Activated naive CD8-positive, alpha-beta T cell treated with anti-CD3 and anti-CD28 coated beads, Interleukin-2, amount 50 U/mL, for 24 hours (primary cell): Measurements from ENCODE around the gene STRN4.
A peak's percentile ranks its signal among the peaks of the same experiment; 100 is the strongest.

Source experiments
- ATAC-seq: fragments of 150-1000 bp; cut with Tn5 transposase; one replicate; pipeline ENCODE4 v1.10.0; 2021
- DNase-seq: peaks from one replicate; pipeline ENCODE4 v3.0.0; 2021
- H3K27ac Mint-ChIP-seq: one replicate; pipeline ENCODE4 v1.8.0; 2021; ENCODE audit warnings: mild to moderate bottlenecking, mixed read lengths
- H3K27me3 Mint-ChIP-seq: one replicate; pipeline ENCODE4 v1.8.0; 2021; ENCODE audit warnings: mixed read lengths
- H3K36me3 Mint-ChIP-seq: one replicate; pipeline ENCODE4 v1.8.0; 2021; ENCODE audit warnings: low read depth, mixed read lengths
- H3K4me1 Mint-ChIP-seq: one replicate; pipeline ENCODE4 v1.8.0; 2021; ENCODE audit warnings: mixed read lengths
- H3K4me3 Mint-ChIP-seq: one replicate; pipeline ENCODE4 v1.8.0; 2021; ENCODE audit warnings: mild to moderate bottlenecking, moderate library complexity, mixed read lengths
- H3K9me3 Mint-ChIP-seq: one replicate; pipeline ENCODE4 v1.8.0; 2021; ENCODE audit warnings: mixed read lengths

Gene STRN4

GRCh38 chr19:46737761-46738171 is 8.5 kb downstream of the STRN4 start:
- H3K27ac Mint-ChIP-seq = no peak overlapping the region
- no peaks in the 10 kb centered on the region for H3K27me3 Mint-ChIP-seq
- H3K9me3 Mint-ChIP-seq = no peaks in the 10 kb centered on the region
- H3K36me3 Mint-ChIP-seq = peaks cover 40% of the 10 kb centered on the region
- no peak for ATAC-seq
- peaks cover 18% of the 10 kb centered on the region for H3K4me1 Mint-ChIP-seq
- no peak overlapping the region for H3K4me3 Mint-ChIP-seq
- no peak for DNase-seq

DNA sequence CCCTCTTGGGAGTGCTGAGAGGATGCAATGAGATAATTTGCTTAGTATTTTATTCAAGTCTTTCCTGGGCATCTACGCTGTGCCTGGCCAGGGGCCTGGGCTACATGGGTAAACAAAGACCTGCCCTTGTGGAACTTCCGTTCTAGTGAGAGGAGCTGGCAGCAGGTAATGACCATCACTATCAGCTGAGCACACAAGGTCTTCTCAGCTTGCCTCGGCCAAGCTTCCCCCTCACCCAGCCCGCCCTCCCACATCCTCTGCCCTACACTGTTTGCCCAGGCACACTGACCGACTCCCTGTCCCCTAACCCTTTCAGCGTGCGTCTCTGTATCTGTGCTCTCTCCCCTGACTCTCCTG is 9.0 kb downstream of the STRN4 start:
- no peak for ATAC-seq
- H3K4me3 Mint-ChIP-seq = no peak overlapping the region

DNA sequence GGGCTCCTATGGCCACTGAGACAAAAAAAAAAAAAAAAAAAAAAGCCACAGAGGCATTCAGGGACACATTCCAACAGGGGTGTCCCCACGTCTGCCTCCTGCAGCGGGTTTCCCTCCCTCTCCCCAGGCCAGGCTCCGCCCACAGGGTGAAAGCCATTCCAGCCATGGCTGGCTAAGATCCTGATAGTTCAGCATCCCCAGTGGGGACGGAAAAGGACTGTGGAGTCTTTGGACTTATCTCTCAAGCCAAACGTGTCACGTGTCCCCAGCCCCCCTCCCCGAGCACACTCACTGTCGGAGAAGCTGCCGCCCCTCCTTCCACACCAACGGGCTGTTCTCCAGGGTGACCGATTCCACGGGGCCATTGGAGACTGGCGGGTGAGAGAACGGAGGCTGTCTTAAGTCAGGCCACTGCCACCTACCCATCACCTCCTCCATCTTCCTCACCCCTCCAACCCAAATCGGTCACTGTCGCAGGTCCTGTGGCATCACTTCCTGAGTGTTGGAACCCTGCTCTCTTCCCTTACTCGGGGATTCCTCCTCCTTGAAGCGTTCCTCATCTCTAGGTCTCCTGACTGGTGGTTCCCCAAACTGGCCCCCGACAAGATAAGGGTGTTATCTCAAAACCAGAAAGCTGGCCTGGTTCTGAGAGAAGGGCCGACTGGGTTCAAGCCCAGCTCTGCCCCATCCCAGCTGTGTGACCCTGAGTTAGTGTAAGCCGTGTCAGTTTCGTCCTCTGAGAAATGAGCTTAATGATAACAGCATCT is 9.5 kb downstream of the STRN4 start:
- Mint-ChIP-seq H3K36me3 (peaks cover 38% of the 10 kb centered on the region), H3K4me3 (no peak overlapping the region), H3K9me3 (no peaks in the 10 kb centered on the region), H3K4me1 (peaks cover 17% of the 10 kb centered on the region), H3K27ac (no peak overlapping the region), H3K27me3 (no peaks in the 10 kb centered on the region)
- ATAC-seq (no peak), DNase-seq (no peak)

More for the DNA sequence above, 9.0 kb downstream of the STRN4 start:
- Mint-ChIP-seq H3K9me3 (no peaks in the 10 kb centered on the region), H3K36me3 (peaks cover 38% of the 10 kb centered on the region), H3K27me3 (no peaks in the 10 kb centered on the region), H3K4me1 (peaks cover 16% of the 10 kb centered on the region), H3K27ac (no peak overlapping the region)
- DNase-seq = no peak

- H3K27ac Mint-ChIP-seq = no peak overlapping the region
- ATAC-seq (no peak), DNase-seq (no peak)
- H3K4me1 Mint-ChIP-seq = peaks cover 18% of the 10 kb centered on the region
- no peak overlapping the region for H3K4me3 Mint-ChIP-seq
- H3K27me3 Mint-ChIP-seq = no peaks in the 10 kb centered on the region
- H3K36me3 Mint-ChIP-seq = peaks cover 40% of the 10 kb centered on the region
- no peaks in the 10 kb centered on the region for H3K9me3 Mint-ChIP-seq
Observed at GRCh38 chr19:46733690-46734292, 12.5 kb downstream of the STRN4 start.

DNA sequence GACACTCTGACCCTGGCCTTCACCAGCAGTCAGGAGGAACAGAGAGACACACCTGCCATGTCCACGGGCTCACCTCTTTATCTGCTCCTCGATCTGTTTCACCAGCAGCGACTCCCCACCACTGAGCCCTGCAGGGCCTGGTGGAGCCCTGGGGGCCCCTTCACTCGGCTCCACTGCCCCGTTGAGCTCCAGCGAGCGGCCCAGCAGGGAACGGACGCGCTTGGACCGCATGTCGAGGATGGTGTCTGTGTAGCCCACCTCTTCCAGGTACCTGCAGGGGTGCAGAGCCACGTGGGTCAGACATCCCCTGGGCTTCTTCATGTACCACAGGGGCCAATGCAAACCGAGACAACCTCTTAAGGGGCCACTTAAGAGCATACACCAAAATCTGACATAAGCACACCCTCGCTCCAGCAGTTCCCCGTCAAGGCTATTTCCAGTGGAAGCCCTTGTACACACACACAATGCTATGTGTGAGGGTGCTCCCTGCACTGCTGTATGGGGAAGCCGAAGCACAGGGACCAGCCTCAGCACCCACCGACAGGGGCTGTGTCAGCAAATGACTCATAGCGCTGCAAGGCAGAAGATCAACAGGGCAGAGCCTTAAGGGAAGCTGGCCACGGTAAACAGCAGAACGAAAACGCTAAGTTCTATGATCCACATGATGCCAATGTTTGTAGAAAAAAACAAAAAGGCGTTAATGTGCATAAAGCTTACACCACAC is 13.1 kb downstream of the STRN4 start:
- peaks cover 21% of the 10 kb centered on the region for H3K4me1 Mint-ChIP-seq
- ATAC-seq (no peak), DNase-seq (no peak)
- H3K4me3 Mint-ChIP-seq = no peak overlapping the region
- H3K27ac Mint-ChIP-seq = no peak overlapping the region
- H3K9me3 Mint-ChIP-seq = no peaks in the 10 kb centered on the region
- H3K27me3 Mint-ChIP-seq = no peaks in the 10 kb centered on the region
- peaks cover 41% of the 10 kb centered on the region for H3K36me3 Mint-ChIP-seq

GRCh38 chr19:46732172-46732938 is 13.9 kb downstream of the STRN4 start:
- no peak for DNase-seq
- H3K9me3 Mint-ChIP-seq = no peaks in the 10 kb centered on the region
- peak; percentile 2 for ATAC-seq
- no peak overlapping the region for H3K4me3 Mint-ChIP-seq
- H3K4me1 Mint-ChIP-seq = peaks cover 21% of the 10 kb centered on the region
- H3K36me3 Mint-ChIP-seq = peaks cover 42% of the 10 kb centered on the region
- peak overlapping the region; percentile 25 for H3K27ac Mint-ChIP-seq
- no peaks in the 10 kb centered on the region for H3K27me3 Mint-ChIP-seq

GRCh38 chr19:46731584-46731983 is 14.7 kb downstream of the STRN4 start:
- H3K36me3 Mint-ChIP-seq = peaks cover 40% of the 10 kb centered on the region
- H3K4me3 Mint-ChIP-seq = no peak overlapping the region
- H3K9me3 Mint-ChIP-seq = no peaks in the 10 kb centered on the region
- DNase-seq (no peak), ATAC-seq (no peak)
- H3K4me1 Mint-ChIP-seq = peaks cover 21% of the 10 kb centered on the region
- peak overlapping the region; percentile 25 for H3K27ac Mint-ChIP-seq
- no peaks in the 10 kb centered on the region for H3K27me3 Mint-ChIP-seq

DNA sequence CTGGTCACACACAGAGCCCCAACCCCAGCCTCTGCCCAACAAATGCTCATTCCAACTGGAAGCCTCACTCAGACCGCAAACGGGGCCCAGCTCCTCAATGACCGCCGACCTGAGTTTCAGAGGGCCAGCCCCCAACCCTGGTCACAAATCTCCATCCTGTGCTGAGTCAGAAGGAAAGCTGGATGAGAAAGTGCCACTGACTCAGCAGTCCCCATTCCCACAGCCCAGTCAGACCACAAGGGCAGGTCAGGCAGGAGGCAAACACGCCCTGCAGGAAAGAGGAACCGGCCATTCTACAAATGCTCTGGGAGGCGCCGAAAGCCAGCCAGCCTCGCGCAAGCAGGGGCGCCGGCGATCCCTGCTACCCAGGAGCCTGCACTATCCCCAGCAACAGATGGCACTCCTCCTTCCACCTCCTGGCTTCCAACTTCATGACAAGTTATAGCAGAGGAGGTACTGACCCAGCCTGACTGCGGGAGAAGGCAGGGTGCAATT is 15.2 kb downstream of the STRN4 start:
- Mint-ChIP-seq H3K4me1 (peaks cover 21% of the 10 kb centered on the region), H3K27me3 (no peaks in the 10 kb centered on the region), H3K9me3 (no peaks in the 10 kb centered on the region), H3K36me3 (peaks cover 42% of the 10 kb centered on the region), H3K4me3 (no peak overlapping the region), H3K27ac (peak overlapping the region; percentile 12)
- ATAC-seq (peak; percentile 9), DNase-seq (no peak)

DNA sequence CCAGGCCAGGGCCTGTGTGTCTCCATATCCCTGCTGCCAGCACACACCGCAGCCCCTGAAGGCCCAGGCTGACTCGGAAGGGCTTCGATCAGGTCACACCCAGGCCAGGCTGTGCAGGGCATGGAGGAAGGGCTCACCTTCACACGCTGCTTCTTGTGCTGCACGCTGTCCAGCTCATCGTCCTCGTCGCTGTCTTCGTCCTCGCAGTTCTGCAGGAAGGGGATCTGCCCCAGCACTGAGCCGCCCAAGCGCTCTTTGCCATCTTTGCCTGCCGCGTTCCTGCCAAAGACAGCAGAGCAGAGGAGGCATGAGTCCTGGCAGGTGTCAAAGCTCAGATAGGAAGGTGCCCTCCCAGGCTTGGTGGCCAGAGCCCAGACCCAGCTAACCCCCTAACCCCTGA is 15.7 kb downstream of the STRN4 start:
- Mint-ChIP-seq H3K9me3 (no peaks in the 10 kb centered on the region), H3K27me3 (no peaks in the 10 kb centered on the region), H3K27ac (peak overlapping the region; percentile 12), H3K4me3 (no peak overlapping the region), H3K36me3 (peaks cover 46% of the 10 kb centered on the region), H3K4me1 (peaks cover 21% of the 10 kb centered on the region)
- no peak for ATAC-seq
- no peak for DNase-seq

DNA sequence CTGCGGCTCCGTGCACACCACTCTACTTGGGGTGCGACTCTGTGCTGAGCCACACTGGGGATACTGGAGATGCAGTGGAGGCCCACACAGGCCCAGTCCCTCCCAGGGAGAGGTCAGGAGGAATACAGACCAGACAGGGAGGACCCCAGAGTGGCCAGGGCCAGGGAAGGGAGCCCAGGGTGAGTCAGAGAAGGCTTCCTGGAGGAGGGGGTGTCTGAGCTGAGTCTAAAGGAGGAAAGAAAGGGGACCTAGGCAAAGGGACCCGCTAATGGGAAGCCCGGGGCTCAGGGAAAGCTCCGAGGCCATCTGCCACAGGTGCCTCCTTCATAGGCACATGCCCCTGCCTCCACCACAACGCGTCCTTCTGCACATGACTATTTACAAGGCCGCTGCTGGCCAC is 16.1 kb downstream of the STRN4 start:
- peaks cover 44% of the 10 kb centered on the region for H3K36me3 Mint-ChIP-seq
- H3K4me3 Mint-ChIP-seq = no peak overlapping the region
- H3K9me3 Mint-ChIP-seq = no peaks in the 10 kb centered on the region
- no peak for ATAC-seq
- no peak overlapping the region for H3K27ac Mint-ChIP-seq
- no peaks in the 10 kb centered on the region for H3K27me3 Mint-ChIP-seq
- no peak for DNase-seq
- peaks cover 21% of the 10 kb centered on the region for H3K4me1 Mint-ChIP-seq

DNA sequence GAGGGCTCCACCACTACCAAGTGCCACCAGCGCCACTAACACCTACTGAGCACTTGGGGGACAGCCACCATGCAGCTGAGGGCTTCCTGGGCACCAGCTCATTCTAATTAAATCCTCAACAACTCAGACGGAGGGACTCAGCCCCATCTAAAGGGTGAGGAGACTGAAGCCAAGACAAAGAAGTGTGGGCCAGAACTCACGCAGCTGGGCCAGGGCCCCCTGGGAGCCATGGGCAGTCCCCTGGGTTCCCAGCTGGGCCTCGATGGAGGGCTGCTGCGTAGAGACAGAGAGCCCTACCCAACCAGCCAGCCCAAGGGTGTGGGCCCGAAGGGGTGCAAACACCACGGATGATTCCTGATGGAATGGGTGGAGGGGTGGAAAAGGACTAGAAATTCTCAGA is 16.6 kb downstream of the STRN4 start:
- H3K27ac Mint-ChIP-seq = no peak overlapping the region
- peaks cover 21% of the 10 kb centered on the region for H3K4me1 Mint-ChIP-seq
- DNase-seq (no peak), ATAC-seq (no peak)
- no peaks in the 10 kb centered on the region for H3K9me3 Mint-ChIP-seq
- H3K27me3 Mint-ChIP-seq = no peaks in the 10 kb centered on the region
- peaks cover 44% of the 10 kb centered on the region for H3K36me3 Mint-ChIP-seq
- no peak overlapping the region for H3K4me3 Mint-ChIP-seq

DNA sequence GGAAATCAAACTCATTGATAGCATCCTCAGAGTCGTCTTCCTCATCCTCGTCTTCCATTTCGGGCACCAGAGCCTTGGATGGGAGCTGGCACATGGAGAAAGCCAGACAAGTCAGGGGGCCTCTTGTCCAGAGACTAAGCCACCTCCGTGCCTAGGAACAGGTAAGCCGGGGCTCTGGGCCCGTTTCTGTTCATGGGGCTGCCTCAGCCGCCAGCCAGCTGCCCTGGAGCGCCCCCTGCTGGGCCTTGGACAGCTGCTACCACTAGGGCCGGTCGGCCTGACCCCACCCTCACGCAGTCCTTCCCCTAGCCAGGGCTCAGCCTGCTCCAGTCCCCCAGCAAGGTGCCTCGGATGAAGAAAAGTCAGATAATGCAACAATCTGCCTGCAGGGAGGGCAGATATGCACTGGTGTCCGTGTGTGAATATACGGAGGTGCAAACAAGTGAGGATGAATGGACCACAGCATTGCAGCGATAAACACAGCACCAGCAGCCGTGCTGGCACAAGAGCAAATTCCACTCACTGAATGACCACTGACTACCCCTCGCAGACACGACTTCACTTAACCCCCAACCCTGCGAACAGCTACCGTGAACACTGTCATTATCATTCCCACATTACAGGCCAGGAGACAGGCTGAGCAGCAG is 17.4 kb downstream of the STRN4 start:
- Mint-ChIP-seq H3K36me3 (peaks cover 44% of the 10 kb centered on the region), H3K4me1 (peaks cover 22% of the 10 kb centered on the region), H3K4me3 (no peak overlapping the region), H3K27me3 (no peaks in the 10 kb centered on the region), H3K9me3 (no peaks in the 10 kb centered on the region), H3K27ac (no peak overlapping the region)
- peak; percentile 77 for ATAC-seq
- peak; percentile 86 for DNase-seq

GRCh38 chr19:46728208-46728607 is 18.0 kb downstream of the STRN4 start:
- no peak overlapping the region for H3K4me3 Mint-ChIP-seq
- peaks cover 27% of the 10 kb centered on the region for H3K4me1 Mint-ChIP-seq
- DNase-seq = no peak
- H3K9me3 Mint-ChIP-seq = no peaks in the 10 kb centered on the region
- ATAC-seq = no peak
- H3K36me3 Mint-ChIP-seq = peaks cover 42% of the 10 kb centered on the region
- no peaks in the 10 kb centered on the region for H3K27me3 Mint-ChIP-seq
- H3K27ac Mint-ChIP-seq = no peak overlapping the region

DNA sequence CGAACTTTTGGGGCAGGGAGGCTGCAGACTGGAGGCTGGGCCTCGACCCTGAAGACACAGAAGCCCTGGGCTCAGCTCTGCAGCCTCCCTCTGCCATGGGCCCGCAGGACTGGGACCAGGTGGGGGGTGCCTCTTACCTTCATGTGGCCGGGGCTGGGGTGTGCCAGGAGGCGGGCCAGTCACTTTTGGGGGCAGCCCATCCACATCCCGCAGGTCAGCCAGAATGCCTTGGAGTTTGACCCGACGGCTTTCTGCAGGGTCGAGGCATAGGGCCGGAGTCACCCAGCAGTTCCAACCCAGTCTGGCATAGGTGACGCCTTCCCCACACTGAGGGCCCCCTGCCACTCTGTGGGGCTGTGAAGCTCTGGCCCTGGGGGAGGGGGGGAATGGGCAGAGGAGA is 18.5 kb downstream of the STRN4 start:
- ATAC-seq = no peak
- Mint-ChIP-seq H3K36me3 (peaks cover 40% of the 10 kb centered on the region), H3K4me3 (no peak overlapping the region), H3K4me1 (peaks cover 27% of the 10 kb centered on the region), H3K9me3 (no peaks in the 10 kb centered on the region), H3K27me3 (no peaks in the 10 kb centered on the region), H3K27ac (no peak overlapping the region)
- DNase-seq = no peak
